Stimulated activated CD4-positive, alpha-beta T cell treated with anti-CD3 and anti-CD28 coated beads, Interleukin-15, amount 100 ng/mL, for 1 hour (primary cell): ENCODE results near the gene RCOR3.
"Not testable (repeated sequence)": the region's sequence is repeated elsewhere in the genome, so short reads cannot be mapped to it uniquely, and the experiment has no call there.

Source experiments
- DNase-seq, 2 donors: peaks; one replicate each; pipeline ENCODE4 v3.0.0-alpha.2; 2020; ENCODE audit warnings: low read depth in 1 of 2, low spot score in 1 of 2

The RCOR3 gene

GRCh38 chr1:211337430-211338223 is 78.5 kb downstream of the RCOR3 start:
- DNase-seq = no peak

DNA sequence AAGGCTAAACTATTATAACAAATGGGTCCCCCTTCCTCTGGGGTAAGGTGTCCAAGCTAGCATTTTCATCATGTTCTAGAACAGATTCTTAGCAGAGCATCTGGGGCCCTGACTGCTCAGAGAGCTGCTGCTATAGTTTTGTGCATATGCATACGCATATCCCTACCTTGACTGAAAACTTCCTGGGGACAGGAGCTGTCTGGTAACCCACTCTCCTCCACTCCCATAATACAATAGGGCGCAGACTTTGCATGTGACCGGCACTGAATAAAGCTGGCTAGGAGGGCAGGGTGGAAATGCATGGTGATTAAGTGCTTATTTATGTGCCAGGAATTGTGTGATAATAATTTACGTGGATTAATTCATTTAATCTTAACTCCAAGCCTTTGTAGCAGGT is 79.1 kb downstream of the RCOR3 start:
- no peak for DNase-seq

DNA sequence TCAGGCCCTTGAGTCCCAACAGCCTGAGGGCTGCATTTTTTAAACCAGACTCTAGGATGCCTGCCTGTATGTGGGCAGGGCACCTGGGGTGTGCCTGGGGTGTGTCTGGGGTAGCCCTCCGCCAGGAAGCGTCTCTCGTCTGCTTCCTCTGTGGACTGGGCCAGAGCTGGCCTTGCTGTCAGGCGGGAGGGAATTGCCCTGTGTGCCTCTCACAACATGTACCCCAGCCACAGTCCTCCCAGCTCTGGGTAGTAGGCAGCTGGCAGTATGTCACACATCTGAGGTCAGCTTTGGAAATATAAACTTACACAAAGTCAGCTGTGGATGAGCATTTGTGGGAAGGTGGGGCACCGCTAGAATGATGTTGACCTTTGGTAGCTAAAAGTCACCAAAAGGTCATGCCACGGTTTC is 80.5 kb downstream of the RCOR3 start:
- no peak for DNase-seq

GRCh38 chr1:211340622-211341507 is 81.7 kb downstream of the RCOR3 start:
- DNase-seq = no peak

- DNase-seq = no peak
These were observed 82.8 kb downstream of the RCOR3 start for GRCh38 chr1:211341999-211342398.

- DNase-seq = no peak
These were observed 84.4 kb downstream of the RCOR3 start for GRCh38 chr1:211343607-211344006.

DNA sequence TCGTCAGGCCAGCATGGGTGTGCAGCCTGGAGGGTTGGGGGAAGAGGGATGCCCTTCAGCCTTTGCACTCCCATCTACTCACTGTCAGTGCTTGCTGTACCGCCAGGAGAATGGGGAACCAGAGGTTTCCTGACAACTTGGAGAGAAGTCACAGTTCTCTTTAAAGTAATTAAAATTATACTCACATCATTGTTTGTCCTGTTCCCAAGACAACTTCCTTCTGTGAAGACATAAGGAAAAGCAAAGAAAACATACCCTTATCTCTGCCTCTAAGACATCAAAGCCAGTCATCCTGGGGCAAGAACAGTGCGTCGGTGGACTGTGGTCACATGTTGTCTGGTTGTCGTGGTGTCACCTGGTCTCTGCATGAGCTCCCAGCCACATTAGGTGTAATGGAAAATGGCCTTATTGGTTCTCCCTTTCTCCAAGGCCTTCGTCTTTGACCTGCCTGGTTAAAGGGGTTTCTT is 85.0 kb downstream of the RCOR3 start:
- DNase-seq = no peak

GRCh38 chr1:211345719-211346118 is 86.6 kb downstream of the RCOR3 start:
- no peak for DNase-seq

DNA sequence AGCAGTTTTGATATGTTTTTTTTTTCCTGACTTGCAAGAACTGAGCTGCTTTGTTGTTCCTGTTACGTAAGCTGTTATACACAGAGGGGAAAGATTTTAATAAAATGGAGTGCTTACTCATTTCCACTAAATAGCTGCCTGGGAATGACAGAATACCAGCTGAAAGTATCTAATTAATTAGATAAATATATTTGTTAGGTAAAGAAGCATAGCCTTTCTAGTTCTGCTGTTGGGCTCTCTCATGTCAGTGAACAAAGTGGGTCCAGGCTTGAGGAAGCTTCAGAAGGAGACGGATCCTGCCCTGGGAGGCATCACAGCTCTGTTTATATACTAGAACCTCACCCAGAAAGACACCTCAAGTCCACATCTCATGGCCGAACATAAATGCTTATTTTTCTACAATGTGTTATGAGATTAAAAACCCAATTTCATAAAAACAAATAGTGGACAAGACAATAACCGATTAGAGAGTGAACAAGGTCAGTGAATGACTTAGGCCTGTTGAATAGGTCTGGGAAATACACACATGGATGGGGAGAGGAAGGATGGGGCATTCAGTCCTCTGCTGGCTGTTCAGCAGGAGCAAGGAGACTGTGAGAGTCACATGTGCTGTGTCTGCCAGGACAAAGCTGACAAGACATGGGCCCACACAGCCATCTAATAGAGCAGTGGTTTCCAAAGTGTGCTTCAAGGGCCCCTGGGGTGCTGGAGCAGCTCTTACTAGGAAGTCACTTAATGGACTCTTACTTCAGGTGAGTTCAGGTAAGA is 88.1 kb downstream of the RCOR3 start:
- no peak for DNase-seq

GRCh38 chr1:211348547-211348946 is 89.4 kb downstream of the RCOR3 start:
- DNase-seq = no peak

GRCh38 chr1:211349741-211350140 is 90.6 kb downstream of the RCOR3 start:
- DNase-seq = no peak

DNA sequence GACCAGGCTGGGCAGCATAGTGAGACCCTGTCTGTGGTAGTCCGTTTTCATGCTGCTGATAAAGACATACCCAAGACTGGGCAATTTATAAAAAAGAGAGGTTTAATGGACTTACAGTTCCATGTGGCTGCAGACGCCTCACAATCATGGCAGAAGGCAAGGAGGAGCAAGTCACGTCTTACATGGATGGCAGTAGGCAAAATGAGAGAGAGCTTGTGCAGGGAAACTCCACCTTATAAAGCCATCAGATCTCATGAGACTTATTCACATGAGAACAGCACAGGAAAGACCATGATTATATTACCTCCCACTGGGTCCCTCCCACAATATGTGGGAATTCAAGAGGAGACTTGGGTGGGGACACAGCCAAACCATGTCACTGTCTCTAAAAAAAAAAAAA is 92.9 kb downstream of the RCOR3 start:
- DNase-seq = not testable (repeated sequence)

GRCh38 chr1:211352465-211352864 is 93.3 kb downstream of the RCOR3 start:
- no peak for DNase-seq

DNA sequence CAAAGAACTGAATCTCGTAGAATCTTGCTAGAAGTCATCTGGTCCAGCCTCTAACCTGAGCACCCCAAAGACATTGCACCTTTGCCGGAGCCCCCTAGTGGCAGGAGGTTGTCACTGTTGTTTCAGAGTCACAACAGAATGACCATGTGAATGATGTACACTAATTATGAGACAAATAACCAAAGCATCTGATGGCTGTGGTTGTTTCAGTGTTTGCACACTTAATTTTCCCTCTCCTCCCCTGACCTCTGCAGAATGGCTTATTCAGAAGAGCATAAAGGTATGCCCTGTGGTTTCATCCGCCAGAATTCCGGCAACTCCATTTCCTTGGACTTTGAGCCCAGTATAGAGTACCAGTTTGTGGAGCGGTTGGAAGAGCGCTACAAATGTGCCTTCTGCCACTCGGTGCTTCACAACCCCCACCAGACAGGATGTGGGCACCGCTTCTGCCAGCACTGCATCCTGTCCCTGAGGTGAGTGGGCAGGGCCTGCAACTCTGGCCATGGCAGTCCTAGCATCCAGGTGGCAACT is 93.9 kb downstream of the RCOR3 start:
- DNase-seq = peak in 1 of 2 donors; percentile 42

- DNase-seq = no peak
These were observed 94.5 kb downstream of the RCOR3 start for GRCh38 chr1:211353562-211354212.

DNA sequence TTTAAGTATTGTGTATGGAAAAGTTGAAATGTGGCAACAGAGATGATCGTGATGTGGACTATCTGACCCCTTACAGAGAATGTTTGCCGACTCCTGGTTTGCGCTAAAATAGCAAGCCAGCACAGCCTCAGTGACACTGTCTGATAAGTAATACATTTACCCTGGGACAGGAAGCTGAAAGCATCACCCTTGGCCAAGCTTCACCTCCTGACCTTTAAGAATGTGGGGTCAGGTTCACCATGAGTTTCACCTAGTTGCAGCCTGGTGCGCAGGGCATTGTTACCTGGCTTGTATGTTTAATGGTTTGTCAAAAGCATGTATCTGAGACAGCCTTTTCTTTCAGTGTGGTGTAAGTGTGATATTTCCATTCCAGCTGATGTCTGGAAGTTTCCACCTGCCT is 96.7 kb downstream of the RCOR3 start:
- no peak for DNase-seq

DNA sequence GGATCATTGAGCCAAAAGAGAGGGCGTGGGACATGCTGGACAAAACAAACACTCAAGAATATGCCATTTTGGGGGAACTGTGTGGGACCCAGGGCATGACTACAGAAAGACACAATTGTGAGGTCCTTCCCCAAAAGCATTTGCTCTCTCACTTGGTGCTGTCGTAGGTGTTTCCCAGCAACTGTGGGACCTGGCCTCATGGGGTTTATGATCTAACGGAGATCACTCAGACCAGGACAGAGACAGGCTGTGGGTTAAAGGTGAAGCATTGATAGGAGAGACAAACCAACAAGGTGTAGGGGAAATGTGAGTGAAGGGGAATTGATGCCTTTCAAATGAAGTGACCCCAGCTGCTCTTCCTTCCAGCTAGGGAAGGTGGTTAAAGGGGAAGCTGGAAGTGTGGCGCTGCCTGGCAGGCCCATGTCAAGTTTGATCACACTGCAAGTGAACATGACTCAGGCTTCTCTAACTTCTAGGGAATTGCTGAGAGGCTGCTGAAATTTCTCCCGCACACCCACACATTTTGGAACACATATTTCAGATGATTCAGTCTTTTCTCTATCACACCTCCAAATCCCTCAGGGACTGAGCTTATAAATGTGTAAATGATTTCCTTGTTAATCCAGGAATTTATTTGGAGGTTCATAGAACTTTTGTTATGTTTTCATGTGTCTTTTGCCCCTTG is 97.7 kb downstream of the RCOR3 start:
- DNase-seq = no peak

- DNase-seq = no peak
These were observed 99.5 kb downstream of the RCOR3 start for GRCh38 chr1:211358685-211359084.

DNA sequence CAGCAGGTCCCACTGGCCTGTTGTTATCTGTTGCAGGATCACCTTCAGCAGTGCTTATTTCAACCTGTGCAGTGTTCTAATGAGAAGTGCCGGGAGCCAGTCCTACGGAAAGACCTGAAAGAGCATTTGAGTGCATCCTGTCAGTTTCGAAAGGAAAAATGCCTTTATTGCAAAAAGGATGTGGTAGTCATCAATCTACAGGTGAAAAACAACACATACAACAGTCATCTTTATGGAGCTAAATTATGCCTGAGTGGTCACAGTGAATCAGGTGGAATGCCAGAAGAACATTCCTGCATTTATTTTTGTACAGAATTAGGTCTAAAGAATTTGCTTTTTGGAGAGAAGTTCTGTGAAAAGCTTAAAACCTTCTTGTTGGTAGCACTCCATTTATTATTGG is 100.7 kb downstream of the RCOR3 start:
- no peak for DNase-seq

- DNase-seq = no peak
These were observed 102.0 kb downstream of the RCOR3 start for GRCh38 chr1:211361202-211361601.
